NCI-H748 (cell line): ENCODE results near the gene KITLG.
A peak's percentile ranks its signal among the peaks of the same experiment; 100 is the strongest.
"Not testable (repeated sequence)": the region's sequence is repeated elsewhere in the genome, so short reads cannot be mapped to it uniquely, and the experiment has no call there.

ENCODE experiments used
- DNase-seq: peaks from one replicate; lab custom pipeline; 2025; ENCODE audit not compliant: unreplicated experiment; lab: John Stamatoyannopoulos, UW

KITLG gene

GRCh38 chr12:88496429-88496828, 83.8 kb downstream of the KITLG start:
- DNase-seq: no peak

- no peak for DNase-seq
These were observed 85.2 kb downstream of the KITLG start for GRCh38 chr12:88495031-88495430.

GRCh38 chr12:88494520-88494919, 85.8 kb downstream of the KITLG start:
- DNase-seq: no peak

- no peak for DNase-seq
These were observed 86.6 kb downstream of the KITLG start for GRCh38 chr12:88493636-88494035.

DNA sequence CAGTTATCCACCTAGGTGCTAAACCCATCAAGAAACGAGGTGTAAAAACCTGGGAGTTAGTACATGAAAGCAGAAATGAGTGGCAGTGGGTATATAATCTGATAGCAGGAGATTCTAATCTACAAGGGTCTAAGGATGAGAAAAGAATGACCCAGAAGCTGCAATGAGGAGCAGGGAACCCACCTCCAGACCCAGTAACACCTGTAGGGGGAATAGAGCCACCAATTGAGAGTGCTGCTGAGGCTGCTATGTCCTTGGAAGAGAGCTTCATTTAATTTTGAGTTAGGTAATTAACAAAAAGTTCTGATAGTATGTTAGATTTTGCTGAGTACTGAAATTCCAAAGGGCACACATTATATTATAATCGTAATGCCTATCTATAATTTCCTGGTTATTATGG, 89.8 kb downstream of the KITLG start:
- no peak for DNase-seq

GRCh38 chr12:88472775-88473174, 107.5 kb downstream of the KITLG start:
- DNase-seq: no peak

- DNase-seq: no peak
These were observed 108.0 kb downstream of the KITLG start for GRCh38 chr12:88472248-88472647.

DNA sequence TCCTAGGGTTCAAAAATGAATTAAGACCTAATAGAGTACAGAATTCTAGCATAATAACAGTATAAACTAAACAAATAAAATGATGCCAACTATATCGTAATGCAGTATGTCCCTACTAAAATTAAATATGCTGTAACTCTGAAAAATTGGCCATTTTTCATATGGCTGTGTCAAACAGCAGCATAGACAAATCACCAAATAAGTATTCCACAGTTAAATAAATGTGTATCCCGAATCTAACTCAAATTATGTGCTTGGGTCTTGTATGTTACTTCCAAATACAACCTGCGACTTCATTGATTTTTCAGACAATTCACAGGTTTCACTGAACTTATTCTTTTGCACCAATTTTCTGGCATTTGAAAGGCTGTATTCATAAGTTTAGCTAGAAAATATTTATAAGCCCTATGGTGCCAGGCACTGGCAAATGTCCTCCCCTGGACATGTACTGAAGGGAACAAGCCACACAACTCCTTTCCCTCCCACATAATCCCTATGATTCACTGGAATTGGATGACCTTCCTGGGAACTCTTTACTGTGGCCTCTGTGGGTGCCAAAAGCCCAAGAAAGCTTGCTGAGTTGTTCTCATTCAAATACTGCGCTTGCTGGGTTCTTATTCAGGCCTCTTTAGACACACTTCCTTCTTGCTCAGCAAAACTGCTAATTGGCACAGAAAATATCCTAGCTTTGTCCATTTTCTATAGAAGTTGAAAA, 108.8 kb downstream of the KITLG start:
- DNase-seq: no peak

GRCh38 chr12:88469154-88469553, 111.1 kb downstream of the KITLG start:
- DNase-seq: no peak

DNA sequence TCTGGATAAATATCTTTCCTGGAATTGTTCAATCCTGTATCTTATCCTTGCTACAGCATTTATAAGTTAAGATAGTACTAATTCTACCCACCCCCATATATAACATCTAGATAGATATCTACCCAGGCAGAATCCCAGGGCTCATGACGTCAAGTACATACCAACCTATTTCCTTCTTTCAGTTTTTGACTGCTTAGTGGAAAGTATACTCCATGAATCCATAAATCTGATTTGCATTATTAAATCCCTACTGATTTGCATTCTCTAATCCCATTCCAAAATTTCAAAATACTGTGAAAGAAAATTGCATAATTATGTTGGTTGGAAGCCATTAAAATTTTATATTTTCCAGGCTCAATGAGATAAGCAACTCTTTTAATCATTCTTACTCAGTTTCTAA, 111.7 kb downstream of the KITLG start:
- DNase-seq: no peak

- DNase-seq: not testable (repeated sequence)
These were observed 113.6 kb downstream of the KITLG start for GRCh38 chr12:88466708-88467107.

DNA sequence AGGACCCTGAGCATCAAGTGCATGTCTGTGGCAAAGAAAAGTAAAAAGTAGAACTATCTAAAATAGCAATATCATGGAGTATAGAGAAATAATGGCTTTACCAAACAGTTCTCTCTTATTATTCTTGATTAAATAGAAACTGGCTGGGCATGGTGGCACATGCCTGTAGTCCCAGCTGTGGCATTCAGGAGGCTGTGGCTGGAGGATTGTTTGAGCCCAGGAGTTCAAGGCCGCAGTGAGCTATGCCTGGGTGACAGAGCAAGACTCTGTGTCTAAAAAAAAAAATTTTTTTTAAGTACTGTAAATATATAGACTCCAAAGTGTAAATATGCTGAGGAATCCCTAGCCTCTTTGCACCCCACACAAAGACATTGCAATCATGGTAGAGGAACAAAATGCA, 121.9 kb downstream of the KITLG start:
- no peak for DNase-seq

DNA sequence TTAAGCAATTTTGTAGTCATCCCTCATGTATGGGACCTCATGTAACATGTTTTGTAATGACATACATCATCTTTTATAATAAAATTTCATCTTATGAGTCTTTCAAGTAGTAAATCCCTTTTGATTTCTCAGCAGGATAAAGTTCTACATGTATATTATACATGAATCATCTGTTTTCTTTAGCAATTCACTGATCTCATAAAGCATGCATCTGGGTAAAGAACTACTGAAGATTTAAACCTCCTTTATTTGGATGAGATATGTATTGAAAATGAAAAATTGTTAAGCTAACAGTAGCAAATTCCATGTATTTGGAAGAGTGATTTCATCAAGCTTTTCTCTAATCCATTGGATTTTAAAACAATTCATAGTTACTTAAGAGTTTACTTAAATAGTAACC, 126.9 kb downstream of the KITLG start:
- no peak for DNase-seq

GRCh38 chr12:88451205-88451604, 129.1 kb downstream of the KITLG start:
- DNase-seq: no peak

GRCh38 chr12:88450136-88450535, 130.1 kb downstream of the KITLG start:
- no peak for DNase-seq

DNA sequence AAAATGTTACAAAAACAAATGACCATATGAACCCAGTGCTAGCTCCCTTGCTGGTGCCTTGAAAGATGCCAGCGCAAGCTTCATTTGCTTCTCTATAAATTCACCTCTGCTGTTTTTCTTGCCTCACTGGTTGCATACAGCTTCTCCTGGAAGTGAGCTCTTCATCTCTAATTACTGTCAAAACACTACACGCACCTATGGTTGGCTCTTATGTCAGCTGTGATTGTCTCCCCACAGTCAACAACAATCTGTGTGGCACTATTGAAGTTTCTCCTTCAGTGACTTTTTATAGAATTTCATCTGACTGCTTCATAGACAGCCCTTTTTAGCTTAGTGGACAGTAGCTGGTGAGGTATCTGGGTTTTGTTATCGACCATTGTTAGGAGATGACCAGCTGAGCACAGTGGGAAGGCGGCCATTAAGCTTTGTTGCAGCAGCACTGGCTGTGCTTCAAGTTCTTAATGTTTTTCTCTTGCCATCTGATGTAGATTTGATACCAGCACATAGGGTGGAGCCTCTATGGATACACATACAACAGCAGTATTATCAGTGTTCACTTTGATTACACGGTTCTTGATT, 131.8 kb downstream of the KITLG start:
- DNase-seq: peak; percentile 97

DNA sequence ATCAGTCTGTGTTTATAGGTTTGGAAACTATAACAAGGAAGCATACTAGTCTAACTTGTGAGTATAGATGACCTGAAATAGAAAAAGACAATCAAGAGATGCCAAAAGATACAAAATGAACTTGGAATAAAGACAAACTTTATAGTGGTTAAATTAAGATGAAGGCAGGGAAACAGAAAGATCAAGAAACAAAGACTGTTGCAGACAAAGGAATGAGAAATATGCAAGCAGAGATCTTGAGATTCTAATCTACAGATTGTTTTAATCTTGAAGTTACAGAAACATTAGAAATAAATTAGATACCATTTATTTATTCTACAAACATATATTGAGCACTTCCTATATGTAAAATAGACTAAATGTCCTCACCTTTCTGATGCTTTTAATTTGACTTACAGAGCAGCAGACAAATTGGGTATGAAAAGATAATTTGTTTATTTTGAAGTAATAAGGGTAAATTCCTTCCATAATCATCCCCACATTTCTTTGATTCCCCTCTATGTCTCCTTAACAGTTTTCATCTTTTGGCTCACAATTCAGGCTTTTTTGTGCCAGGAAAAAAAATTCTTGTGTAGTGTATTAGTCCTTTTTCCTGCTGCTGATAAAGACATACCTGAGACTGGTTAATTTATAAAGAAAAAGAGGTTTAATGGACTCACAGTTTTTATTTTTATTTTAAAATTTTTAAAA, 134.4 kb downstream of the KITLG start:
- DNase-seq: no peak

DNA sequence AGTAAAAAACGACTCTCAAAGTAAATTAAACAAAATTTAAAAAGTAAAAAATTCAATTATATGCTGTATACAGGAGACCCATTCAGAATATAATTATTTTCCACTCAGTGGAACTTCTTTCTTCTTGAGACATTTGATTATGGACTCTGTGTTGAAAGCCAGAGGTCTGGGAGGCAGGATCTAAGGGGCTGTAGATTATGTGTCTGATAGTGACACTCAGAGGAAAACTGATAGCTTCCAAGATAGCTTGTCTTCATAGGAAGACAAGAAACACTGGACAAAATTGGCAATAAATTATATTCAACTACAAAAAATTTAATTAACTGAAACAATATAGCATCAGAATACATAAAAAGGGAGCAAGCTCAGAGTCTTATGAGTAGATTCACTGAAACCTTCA, 135.8 kb downstream of the KITLG start:
- no peak for DNase-seq
